DMS 273 (cell line): ENCODE data around the gene SLC25A45.

Experiments used
- DNase-seq: peaks from one replicate; lab custom pipeline; 2025; ENCODE audit not compliant: unreplicated experiment; lab: John Stamatoyannopoulos, UW

SLC25A45 gene

DNA sequence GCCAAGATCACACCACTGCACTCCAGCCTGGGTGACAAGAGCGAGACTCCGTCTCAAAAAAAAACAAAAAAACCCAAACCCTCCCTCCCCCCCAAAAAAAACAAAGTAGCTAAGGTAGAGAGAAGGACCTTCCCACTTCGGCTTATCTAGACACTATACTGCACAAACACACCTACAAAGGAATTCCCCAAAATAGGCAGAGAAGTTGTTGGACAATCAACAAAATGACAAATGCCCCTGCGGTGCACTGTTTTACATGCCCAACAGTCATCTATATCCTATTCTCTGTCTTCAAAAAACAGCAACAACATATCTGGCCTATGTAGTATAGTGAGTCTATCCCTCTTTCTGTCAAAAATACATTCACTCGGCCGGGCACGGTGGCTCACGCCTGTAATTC is 55.4 kb downstream of the SLC25A45 start:
- DNase-seq, result no peak

DNA sequence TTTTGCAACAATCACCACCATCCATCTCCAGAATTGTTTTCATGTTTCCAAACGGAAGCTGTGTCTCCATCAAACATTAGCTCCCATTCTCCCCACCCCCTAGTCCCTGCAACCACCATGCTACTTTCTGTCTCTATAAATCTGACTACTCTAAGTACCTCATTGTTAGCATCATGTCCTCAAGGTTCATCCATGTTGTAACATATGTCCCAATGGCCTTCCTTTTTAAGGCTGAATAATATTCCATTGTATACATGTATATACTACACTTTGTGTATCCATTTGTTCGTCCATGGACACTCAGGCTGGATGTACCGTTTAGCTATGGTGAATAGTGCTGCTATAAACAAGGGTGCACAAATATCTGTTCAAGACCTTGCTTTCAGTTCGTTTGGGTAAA is 57.0 kb downstream of the SLC25A45 start:
- no peak for DNase-seq
